Effector memory CD8-positive, alpha-beta T cell (primary cell): ENCODE results near the gene BSN.

Source experiments
- ATAC-seq: fragments of 150-1000 bp; cut with Tn5 transposase; replicated peaks from 2 replicates; pipeline ENCODE4 v1.10.0; 2021; ENCODE audit warnings: mild to moderate bottlenecking, moderate library complexity
- DNase-seq, 3 experiments: peaks; one replicate each; pipeline ENCODE4 v3.0.0; 2021
- H3K27ac Mint-ChIP-seq, 2 donors: one replicate each; pipeline ENCODE4 v1.8.0; 2022; ENCODE audit warnings: mild to moderate bottlenecking in 2 of 2, mixed read lengths in 2 of 2, moderate library complexity in 2 of 2
- H3K27me3 Mint-ChIP-seq, 2 donors: one replicate each; pipeline ENCODE4 v1.8.0; 2022; ENCODE audit warnings: mixed read lengths in 2 of 2
- H3K36me3 Mint-ChIP-seq: one replicate; pipeline ENCODE4 v1.8.0; 2022; ENCODE audit warnings: mild to moderate bottlenecking, moderate library complexity, mixed read lengths; ENCODE audit not compliant: insufficient read depth
- H3K4me1 Mint-ChIP-seq, 2 donors: one replicate each; pipeline ENCODE4 v1.8.0; 2022; ENCODE audit warnings: low read depth in 2 of 2, mixed read lengths in 2 of 2
- H3K4me3 Mint-ChIP-seq, 2 donors: one replicate each; pipeline ENCODE4 v1.8.0; 2022; ENCODE audit warnings: mild to moderate bottlenecking in 2 of 2, mixed read lengths in 2 of 2, moderate library complexity in 2 of 2
- H3K9me3 Mint-ChIP-seq, 2 donors: one replicate each; pipeline ENCODE4 v1.8.0; 2022; ENCODE audit warnings: mixed read lengths in 2 of 2

Gene BSN

DNA sequence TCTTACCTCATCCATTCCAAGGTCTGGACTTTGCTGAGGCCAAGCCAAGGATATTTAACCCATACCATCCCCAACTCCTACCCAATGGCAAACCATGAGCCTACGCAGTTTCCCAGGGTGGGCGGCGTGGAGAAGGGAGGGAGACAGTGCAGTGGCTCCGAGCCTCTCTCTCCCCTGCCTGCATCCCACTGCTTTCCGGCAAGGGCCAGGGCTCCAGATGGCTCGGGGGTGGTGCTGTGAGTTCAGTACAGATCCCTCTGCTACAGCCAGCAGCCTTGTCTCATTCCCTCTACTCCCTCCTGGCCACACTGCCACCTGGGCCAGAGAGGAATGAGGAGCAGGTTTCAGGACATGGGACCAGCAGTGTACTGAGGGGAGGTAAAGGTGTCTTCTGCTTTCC is 75.6 kb downstream of the BSN start:
- Mint-ChIP-seq H3K27me3 (peaks cover 21 to 25% of the 10 kb centered on the region in 2 donors), H3K9me3 (no peaks in the 10 kb centered on the region), H3K4me3 (no peak overlapping the region), H3K4me1 (peaks cover 5 to 6% of the 10 kb centered on the region in 2 donors), H3K36me3 (no peaks in the 10 kb centered on the region), H3K27ac (no peak overlapping the region)
- ATAC-seq: no peak
- DNase-seq: no peak

DNA sequence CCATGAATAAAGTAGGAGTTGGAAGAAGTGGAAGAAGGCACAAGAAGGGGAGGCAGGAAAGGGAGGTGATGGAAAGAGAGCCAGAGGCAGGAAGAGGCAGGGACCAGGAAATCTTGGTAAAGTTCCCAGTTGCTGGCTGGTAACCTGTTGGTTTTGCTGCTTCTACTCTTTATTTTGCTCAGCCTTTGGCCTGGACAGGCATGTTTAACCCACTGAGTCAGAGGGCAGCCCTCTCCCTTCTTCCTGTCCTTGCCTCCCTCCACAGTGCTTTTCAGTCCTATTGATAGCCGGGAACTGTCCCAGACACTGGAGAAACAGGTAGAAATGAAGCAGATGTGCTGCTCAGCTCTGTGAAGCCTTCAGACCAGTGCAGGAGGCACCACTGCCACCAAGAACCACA is 76.5 kb downstream of the BSN start:
- H3K36me3 Mint-ChIP-seq: no peaks in the 10 kb centered on the region
- H3K27ac Mint-ChIP-seq: peak overlapping the region in 1 of 2 donors; percentile 81
- ATAC-seq: no peak
- no peaks in the 10 kb centered on the region for H3K9me3 Mint-ChIP-seq
- peaks cover 21 to 25% of the 10 kb centered on the region in 2 donors for H3K27me3 Mint-ChIP-seq
- H3K4me1 Mint-ChIP-seq: peaks cover 5 to 6% of the 10 kb centered on the region in 2 donors
- DNase-seq: no peak
- H3K4me3 Mint-ChIP-seq: no peak overlapping the region

- no peaks in the 10 kb centered on the region for H3K36me3 Mint-ChIP-seq
- H3K27ac Mint-ChIP-seq: no peak overlapping the region
- H3K27me3 Mint-ChIP-seq: peaks cover 21 to 25% of the 10 kb centered on the region in 2 donors
- no peak for ATAC-seq
- H3K4me3 Mint-ChIP-seq: no peak overlapping the region
- no peak for DNase-seq
- peaks cover 4 to 5% of the 10 kb centered on the region in 2 donors for H3K4me1 Mint-ChIP-seq
- no peaks in the 10 kb centered on the region for H3K9me3 Mint-ChIP-seq
Measured at GRCh38 chr3:49634736-49635135, 80.5 kb downstream of the BSN start.

DNA sequence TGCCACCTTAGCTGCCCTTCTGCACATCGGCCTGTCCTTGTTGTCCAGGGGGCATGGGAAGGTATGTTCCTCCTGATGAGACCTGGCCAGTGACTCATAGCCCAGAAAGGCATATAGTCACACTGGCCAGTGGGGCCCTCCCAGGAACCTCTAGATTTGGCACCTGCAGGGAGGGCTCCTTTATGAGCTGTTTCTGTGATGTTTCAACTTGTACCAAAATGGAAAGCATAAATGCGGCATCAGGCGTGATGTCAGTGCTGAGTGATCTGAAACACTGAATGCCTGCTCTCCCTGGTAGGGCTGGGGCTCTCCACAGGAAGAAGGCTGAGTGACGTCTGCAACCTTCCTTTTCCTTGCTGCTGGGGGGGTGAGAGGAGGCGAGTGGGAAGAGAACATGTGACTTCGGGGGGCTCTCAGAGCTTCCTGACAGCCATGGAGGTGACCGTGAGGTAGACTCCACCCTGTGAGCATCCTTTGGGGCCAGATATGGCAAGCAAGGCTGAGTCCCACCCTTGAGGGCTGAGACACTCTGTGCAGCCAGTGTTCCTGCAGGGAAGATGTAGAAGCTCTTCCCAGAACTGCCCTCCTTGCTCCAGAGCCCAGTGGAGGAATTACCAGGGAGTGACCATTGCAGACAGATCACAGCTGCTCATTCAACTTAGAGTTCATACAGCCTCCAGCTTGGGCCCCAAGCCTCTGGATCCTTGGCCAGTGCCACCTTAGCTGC is 82.8 kb downstream of the BSN start:
- Mint-ChIP-seq H3K27ac (peak overlapping the region in 1 of 2 donors; percentile 32), H3K9me3 (no peaks in the 10 kb centered on the region), H3K27me3 (peaks cover 3 to 14% of the 10 kb centered on the region in 2 donors), H3K4me3 (no peak overlapping the region), H3K4me1 (peaks cover 4 to 5% of the 10 kb centered on the region in 2 donors), H3K36me3 (no peaks in the 10 kb centered on the region)
- no peak for DNase-seq
- no peak for ATAC-seq

DNA sequence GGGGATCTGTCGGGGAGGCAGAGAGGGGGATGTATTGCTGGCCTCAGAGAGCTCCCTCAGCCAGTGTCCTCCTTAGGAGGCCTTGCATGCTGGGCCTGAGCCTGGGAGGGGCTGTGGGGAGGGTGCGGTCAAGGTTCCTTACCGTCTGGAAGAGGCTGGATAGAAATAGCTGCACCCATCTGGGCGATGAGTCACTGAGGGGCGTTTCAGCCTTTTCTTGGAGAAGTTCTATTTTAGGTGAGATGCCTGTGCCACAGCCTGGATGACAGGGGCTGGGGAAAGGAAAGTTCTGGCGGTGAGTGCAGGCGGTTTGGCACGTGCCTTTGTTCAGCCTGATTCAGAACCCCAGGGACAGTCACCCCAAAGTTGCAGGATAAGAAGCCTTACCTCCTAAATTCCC is 84.2 kb downstream of the BSN start:
- Mint-ChIP-seq H3K27me3 (peaks cover 0 to 10% of the 10 kb centered on the region in 2 donors), H3K4me3 (no peak overlapping the region), H3K4me1 (peaks cover 4 to 5% of the 10 kb centered on the region in 2 donors), H3K36me3 (no peaks in the 10 kb centered on the region), H3K27ac (no peak overlapping the region), H3K9me3 (no peaks in the 10 kb centered on the region)
- DNase-seq: no peak
- no peak for ATAC-seq

DNA sequence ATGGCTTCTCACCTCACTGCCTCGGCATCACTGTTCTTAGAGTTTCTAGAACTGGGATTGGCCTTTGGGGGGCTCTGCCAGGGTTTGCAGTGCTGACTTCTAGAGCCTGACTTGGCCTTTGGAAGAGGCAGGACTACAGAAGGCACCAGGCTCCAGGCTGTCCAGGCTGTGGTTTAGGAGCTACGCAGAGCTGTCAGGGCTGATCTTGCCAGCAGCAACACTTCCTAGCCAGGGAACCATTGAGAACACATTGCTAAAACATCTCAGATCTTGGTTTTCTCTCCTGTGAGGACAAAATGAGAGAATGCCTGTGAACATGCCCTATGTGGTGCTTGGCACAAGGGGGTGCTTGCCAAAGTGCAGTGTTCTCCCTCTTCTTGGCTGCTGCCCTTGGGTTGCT is 85.3 kb downstream of the BSN start:
- no peaks in the 10 kb centered on the region for H3K36me3 Mint-ChIP-seq
- no peak for ATAC-seq
- no peak overlapping the region for H3K27ac Mint-ChIP-seq

DNA sequence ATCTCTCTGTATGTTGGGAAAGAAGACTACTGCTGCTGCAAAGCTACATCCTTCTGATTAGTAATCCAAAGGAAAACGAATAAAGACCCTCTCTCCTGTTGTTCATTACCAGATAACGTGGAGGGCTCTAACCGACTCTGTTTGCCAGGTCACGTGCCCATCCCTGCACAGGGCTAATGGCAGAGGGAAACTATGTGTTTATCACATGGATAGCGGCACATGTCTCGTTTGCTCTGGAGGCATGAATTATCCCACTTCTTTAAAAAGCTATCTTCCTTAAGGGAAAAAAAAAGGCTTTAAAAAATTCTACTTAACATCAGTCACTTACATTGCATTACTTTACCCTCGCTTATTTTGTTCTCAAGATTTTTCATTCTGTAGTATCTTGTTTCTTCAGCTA is 87.0 kb downstream of the BSN start:
- no peak for DNase-seq
- Mint-ChIP-seq H3K27ac (no peak overlapping the region), H3K36me3 (peaks cover 2% of the 10 kb centered on the region), H3K4me1 (peaks cover 4% of the 10 kb centered on the region in 2 donors), H3K9me3 (no peaks in the 10 kb centered on the region), H3K4me3 (no peak overlapping the region), H3K27me3 (peaks cover 0 to 10% of the 10 kb centered on the region in 2 donors)
- no peak for ATAC-seq

More for the DNA sequence above, 85.3 kb downstream of the BSN start:
- Mint-ChIP-seq H3K4me1 (peaks cover 4 to 5% of the 10 kb centered on the region in 2 donors), H3K4me3 (no peak overlapping the region), H3K27me3 (peaks cover 0 to 10% of the 10 kb centered on the region in 2 donors), H3K9me3 (no peaks in the 10 kb centered on the region)
- DNase-seq: no peak

- H3K27ac Mint-ChIP-seq: no peak overlapping the region
- H3K4me1 Mint-ChIP-seq: peaks cover under 1 to 1% of the 10 kb centered on the region in 2 donors
- H3K4me3 Mint-ChIP-seq: no peak overlapping the region
- DNase-seq (no peak), ATAC-seq (no peak)
- H3K9me3 Mint-ChIP-seq: no peaks in the 10 kb centered on the region
- H3K36me3 Mint-ChIP-seq: peaks cover 2% of the 10 kb centered on the region
- H3K27me3 Mint-ChIP-seq: peaks cover 0 to 10% of the 10 kb centered on the region in 2 donors
Measured at GRCh38 chr3:49641921-49642707, 87.8 kb downstream of the BSN start.

GRCh38 chr3:49642708-49643145 is 88.5 kb downstream of the BSN start:
- no peaks in the 10 kb centered on the region for H3K9me3 Mint-ChIP-seq
- H3K4me3 Mint-ChIP-seq: no peak overlapping the region
- DNase-seq (no peak), ATAC-seq (no peak)
- no peaks in the 10 kb centered on the region for H3K4me1 Mint-ChIP-seq
- no peak overlapping the region for H3K27ac Mint-ChIP-seq
- peaks cover 2% of the 10 kb centered on the region for H3K36me3 Mint-ChIP-seq
- H3K27me3 Mint-ChIP-seq: peaks cover 0 to 10% of the 10 kb centered on the region in 2 donors

DNA sequence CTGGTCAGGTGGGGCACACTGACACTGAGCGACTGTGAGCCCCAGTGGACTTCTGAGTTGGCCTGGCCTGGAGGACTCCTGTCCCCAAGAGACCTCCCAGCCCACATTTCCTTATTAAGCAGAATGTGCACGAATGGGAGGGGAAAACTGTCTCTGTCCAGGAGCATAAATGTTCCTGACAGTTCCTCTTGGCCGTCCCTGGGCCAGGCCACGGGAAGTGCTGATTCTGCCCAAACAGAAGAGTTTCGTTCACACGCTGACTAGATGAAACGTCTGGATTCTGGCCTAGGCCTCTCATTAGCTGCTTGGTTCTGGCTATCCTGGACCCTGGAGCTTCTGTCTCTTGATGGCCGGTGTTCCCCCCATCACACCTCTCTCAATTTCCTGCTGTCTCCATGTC is 90.4 kb downstream of the BSN start:
- DNase-seq: no peak
- Mint-ChIP-seq H3K4me3 (no peak overlapping the region), H3K27ac (no peak overlapping the region), H3K27me3 (peaks cover 0 to 10% of the 10 kb centered on the region in 2 donors), H3K4me1 (no peaks in the 10 kb centered on the region), H3K36me3 (peaks cover 2% of the 10 kb centered on the region), H3K9me3 (no peaks in the 10 kb centered on the region)
- ATAC-seq: no peak

DNA sequence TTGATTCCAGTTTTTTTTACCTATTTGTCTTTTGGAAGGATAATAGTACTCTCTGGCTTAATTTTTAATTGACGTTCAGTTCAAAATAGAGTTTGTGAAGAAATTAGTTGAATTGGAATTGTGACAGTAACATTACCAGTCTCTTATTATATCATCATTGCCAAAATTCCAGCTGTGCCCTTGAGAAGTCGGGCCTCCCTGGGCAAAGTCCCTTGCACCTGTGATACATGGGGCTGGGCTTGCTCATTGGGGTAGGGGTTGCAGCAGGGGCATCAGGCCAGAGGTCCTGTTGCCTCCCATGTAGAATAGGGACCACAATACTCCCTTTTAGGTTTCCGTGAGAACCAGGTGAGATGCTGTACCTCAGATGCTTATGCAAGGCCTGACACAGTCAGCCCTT is 92.0 kb downstream of the BSN start:
- Mint-ChIP-seq H3K4me3 (no peak overlapping the region), H3K27me3 (no peaks in the 10 kb centered on the region), H3K36me3 (peaks cover 5% of the 10 kb centered on the region), H3K4me1 (no peaks in the 10 kb centered on the region), H3K27ac (no peak overlapping the region), H3K9me3 (no peaks in the 10 kb centered on the region)
- DNase-seq (no peak), ATAC-seq (no peak)

GRCh38 chr3:49647741-49648140 is 93.5 kb downstream of the BSN start:
- peaks cover 5% of the 10 kb centered on the region for H3K36me3 Mint-ChIP-seq
- ATAC-seq (no peak), DNase-seq (no peak)
- H3K4me1 Mint-ChIP-seq: no peaks in the 10 kb centered on the region
- no peaks in the 10 kb centered on the region for H3K9me3 Mint-ChIP-seq
- H3K4me3 Mint-ChIP-seq: no peak overlapping the region
- no peaks in the 10 kb centered on the region for H3K27me3 Mint-ChIP-seq
- no peak overlapping the region for H3K27ac Mint-ChIP-seq

DNA sequence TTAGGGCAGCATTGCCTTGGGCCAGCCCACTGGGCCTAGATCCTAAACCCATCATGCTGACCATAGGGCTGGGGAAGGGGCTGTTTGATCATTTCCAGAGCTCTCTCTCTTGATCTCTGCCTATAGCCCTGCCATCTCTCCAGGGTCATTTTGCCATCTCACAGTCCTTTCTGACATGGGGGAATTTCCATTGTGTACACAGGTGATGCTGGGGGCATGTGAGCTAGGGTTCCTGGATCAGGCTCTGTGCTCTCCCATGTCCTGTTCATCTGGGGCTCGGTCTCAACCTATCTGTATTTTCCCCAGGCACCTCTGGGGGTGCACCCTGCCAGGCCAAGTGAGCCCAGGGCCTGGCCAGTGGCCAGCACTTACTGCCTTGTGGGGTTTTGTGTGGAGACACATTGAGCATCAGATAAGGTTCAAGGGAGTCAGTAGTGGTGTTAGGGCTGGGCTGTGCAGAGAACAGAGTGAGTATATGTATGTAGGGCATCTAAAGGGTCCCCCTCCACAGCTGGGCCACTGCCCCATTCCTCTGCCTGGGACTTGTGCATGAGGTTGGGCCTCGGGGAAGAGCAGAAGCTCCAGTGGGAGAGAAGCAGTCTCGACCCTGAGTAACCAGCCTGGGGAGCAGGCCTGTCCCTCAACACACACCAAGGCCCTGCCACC is 94.2 kb downstream of the BSN start:
- Mint-ChIP-seq H3K4me1 (no peaks in the 10 kb centered on the region), H3K36me3 (peaks cover 9% of the 10 kb centered on the region), H3K9me3 (no peaks in the 10 kb centered on the region), H3K27me3 (peaks cover 0 to under 1% of the 10 kb centered on the region in 2 donors), H3K27ac (no peak overlapping the region), H3K4me3 (no peak overlapping the region)
- no peak for ATAC-seq
- no peak for DNase-seq
